ENCODE data around the gene TMEM161A. TPM values are rescaled to one million over a fixed set of nuclear protein-coding genes. Genes with fewer than 3 reads are reported as not detected.

Gene TMEM161A
- total and polyA plus RNA-seq, 2 donors (not counting 1 experiment from before 2014, with no cell fraction given), result 23.6 to 44.0 TPM

DNA sequence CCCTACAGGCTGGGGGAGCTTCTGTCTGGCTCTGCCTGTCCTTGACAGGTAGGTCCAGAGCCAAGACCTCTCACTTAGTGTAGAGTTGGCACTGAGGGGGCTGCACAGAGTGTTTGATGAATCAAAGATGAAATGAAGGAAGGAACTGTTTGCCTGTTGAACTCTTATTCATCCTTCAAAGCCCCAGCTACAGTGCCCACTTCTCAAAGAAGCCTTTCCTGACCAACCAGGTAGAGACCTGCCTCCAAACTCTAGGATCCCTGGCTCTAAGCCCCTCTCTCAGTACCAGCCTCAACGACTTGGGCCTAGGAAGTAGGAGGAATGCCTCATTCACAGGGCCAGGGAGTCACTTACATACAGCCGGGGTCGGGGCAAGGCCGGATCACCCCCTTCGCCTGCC is 9.1 kb upstream of the TMEM161A start:
- ChIA-PET POLR2A (interaction anchor here (1.7 kb wide), 1 partner anchor 27 kb away, joined by 11 read pairs; no protein-coding TSS in a partner anchor), CTCF (interaction anchor here (1.0 to 10.8 kb wide), 9 partner anchors 9 to 343 kb away, joined by 3 to 285 read pairs (median 8); partner anchors contain the start of gene MEF2B)
- no peaks in the 10 kb centered on the region for H3K27me3 ChIP-seq (replicated peaks in 1 of 4; ENCODE audit: control extremely low read depth in 1 of 4, control insufficient read depth in 3 of 4, insufficient read depth in 4 of 4, low read length in 3 of 4)
- no peak overlapping the region for H3K27ac ChIP-seq (ENCODE audit: low read length in 2 of 2)
- no peak overlapping the region for H2AFZ ChIP-seq (ENCODE audit: insufficient read depth, low read depth, low read length, poor library complexity, severe bottlenecking)
- intact Hi-C loops (cut with micrococcal nuclease), result loop anchor here (2.0 kb wide), 1 partner anchor 13 kb away; no protein-coding TSS in a partner anchor
- H3K27ac Mint-ChIP-seq, result no peak overlapping the region
- H3K9ac ChIP-seq (ENCODE audit: low read length), result no peak overlapping the region
- H3K4me3 Mint-ChIP-seq, result no peak overlapping the region
- H3K27me3 Mint-ChIP-seq, result no peaks in the 10 kb centered on the region
- WGBS (ENCODE audit: insufficient coverage), result 91% methylated on average over 5 of the region's 5 CpGs
- H3K4me3 ChIP-seq (ENCODE audit: control extremely low read depth in 1 of 5, extremely low read depth in 1 of 5, insufficient read depth in 1 of 5, low read depth in 2 of 5, low read length in 4 of 5), result no peak overlapping the region
- no peaks in the 10 kb centered on the region for H3K9me3 ChIP-seq (ENCODE audit: control extremely low read depth in 1 of 3, control insufficient read depth in 2 of 3, insufficient read depth in 1 of 3, low read length in 2 of 3)
- ATAC-seq (ENCODE audit: low read depth), result no peak
- H3K9me3 Mint-ChIP-seq (ENCODE audit: insufficient read depth), result no peaks in the 10 kb centered on the region
- H3K36me3 ChIP-seq (replicated peaks in 1 of 2; ENCODE audit: control extremely low read depth in 1 of 2, control insufficient read depth in 1 of 2, extremely low read depth in 1 of 2, insufficient read depth in 2 of 2, low read length in 1 of 2), result peaks cover 4 to 15% of the 10 kb centered on the region in 2 experiments
- peaks cover 22% of the 10 kb centered on the region for H3K4me1 Mint-ChIP-seq
- DNase-seq, result no peak
- TF ChIP-seq, protein P1, sequence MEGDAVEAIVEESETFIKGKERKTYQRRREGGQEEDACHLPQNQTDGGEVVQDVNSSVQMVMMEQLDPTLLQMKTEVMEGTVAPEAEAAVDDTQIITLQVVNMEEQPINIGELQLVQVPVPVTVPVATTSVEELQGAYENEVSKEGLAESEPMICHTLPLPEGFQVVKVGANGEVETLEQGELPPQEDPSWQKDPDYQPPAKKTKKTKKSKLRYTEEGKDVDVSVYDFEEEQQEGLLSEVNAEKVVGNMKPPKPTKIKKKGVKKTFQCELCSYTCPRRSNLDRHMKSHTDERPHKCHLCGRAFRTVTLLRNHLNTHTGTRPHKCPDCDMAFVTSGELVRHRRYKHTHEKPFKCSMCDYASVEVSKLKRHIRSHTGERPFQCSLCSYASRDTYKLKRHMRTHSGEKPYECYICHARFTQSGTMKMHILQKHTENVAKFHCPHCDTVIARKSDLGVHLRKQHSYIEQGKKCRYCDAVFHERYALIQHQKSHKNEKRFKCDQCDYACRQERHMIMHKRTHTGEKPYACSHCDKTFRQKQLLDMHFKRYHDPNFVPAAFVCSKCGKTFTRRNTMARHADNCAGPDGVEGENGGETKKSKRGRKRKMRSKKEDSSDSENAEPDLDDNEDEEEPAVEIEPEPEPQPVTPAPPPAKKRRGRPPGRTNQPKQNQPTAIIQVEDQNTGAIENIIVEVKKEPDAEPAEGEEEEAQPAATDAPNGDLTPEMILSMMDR (IDR thresholded peaks at IDR 0.05), result no peak
- TF ChIP-seq EZH2 (IDR thresholded peaks at IDR 0.05; ENCODE audit: borderline replicate concordance, insufficient read depth, low read depth, low read length, poor library complexity, severe bottlenecking), result no peak
- H3K4me1 ChIP-seq (ENCODE audit: control insufficient read depth in 2 of 2, insufficient read depth in 2 of 2, low read length in 2 of 2), result peaks cover 14 to 25% of the 10 kb centered on the region in 2 donors
- no peaks in the 10 kb centered on the region for H4K20me1 ChIP-seq (ENCODE audit: control insufficient read depth, insufficient read depth, low read length, poor library complexity, severe bottlenecking)
- no peak overlapping the region for H3K4me2 ChIP-seq (replicated peaks; ENCODE audit: low read depth, low read length, poor library complexity, severe bottlenecking)
- H3K79me2 ChIP-seq (ENCODE audit: control insufficient read depth, insufficient read depth, low read length), result no peaks in the 10 kb centered on the region

DNA sequence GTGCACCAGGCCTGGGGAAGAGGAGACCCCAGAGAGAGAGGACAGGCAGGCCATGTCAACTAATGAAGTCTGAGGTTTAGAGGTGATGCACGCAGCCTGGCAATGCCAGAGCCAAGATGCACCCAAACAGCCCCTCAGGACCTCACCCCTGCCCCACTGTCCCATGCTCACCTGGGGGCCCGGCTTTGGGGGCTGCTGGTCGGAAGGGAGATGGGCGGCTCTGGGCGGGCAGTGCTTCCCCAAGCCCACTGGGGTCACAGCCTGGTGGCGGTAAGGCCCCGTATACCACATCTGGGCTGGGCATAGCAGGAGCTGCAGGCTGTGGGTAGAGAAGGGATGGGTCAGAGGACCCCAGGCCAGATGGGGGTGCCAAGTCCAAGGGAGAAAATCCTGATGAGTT is 8.6 kb upstream of the TMEM161A start:
- Mint-ChIP-seq H3K9me3 (ENCODE audit: insufficient read depth) (no peaks in the 10 kb centered on the region), H3K27ac (no peak overlapping the region), H3K4me1 (peaks cover 17% of the 10 kb centered on the region), H3K4me3 (no peak overlapping the region), H3K27me3 (no peaks in the 10 kb centered on the region)
- Histone ChIP-seq H3K4me3 (ENCODE audit: control extremely low read depth in 1 of 5, extremely low read depth in 1 of 5, insufficient read depth in 1 of 5, low read depth in 2 of 5, low read length in 4 of 5) (no peak overlapping the region), H3K9ac (ENCODE audit: low read length) (no peak overlapping the region), H3K27ac (ENCODE audit: low read length in 2 of 2) (no peak overlapping the region), H3K27me3 (replicated peaks in 1 of 4; ENCODE audit: control extremely low read depth in 1 of 4, control insufficient read depth in 3 of 4, insufficient read depth in 4 of 4, low read length in 3 of 4) (no peaks in the 10 kb centered on the region), H3K36me3 (replicated peaks in 1 of 2; ENCODE audit: control extremely low read depth in 1 of 2, control insufficient read depth in 1 of 2, extremely low read depth in 1 of 2, insufficient read depth in 2 of 2, low read length in 1 of 2) (peaks cover 4 to 15% of the 10 kb centered on the region in 2 experiments), H2AFZ (ENCODE audit: insufficient read depth, low read depth, low read length, poor library complexity, severe bottlenecking) (no peak overlapping the region), H3K4me1 (ENCODE audit: control insufficient read depth in 2 of 2, insufficient read depth in 2 of 2, low read length in 2 of 2) (peaks cover 14 to 22% of the 10 kb centered on the region in 2 donors), H3K79me2 (ENCODE audit: control insufficient read depth, insufficient read depth, low read length) (no peaks in the 10 kb centered on the region), H3K4me2 (replicated peaks; ENCODE audit: low read depth, low read length, poor library complexity, severe bottlenecking) (no peak overlapping the region), H4K20me1 (ENCODE audit: control insufficient read depth, insufficient read depth, low read length, poor library complexity, severe bottlenecking) (no peaks in the 10 kb centered on the region), H3K9me3 (ENCODE audit: control extremely low read depth in 1 of 3, control insufficient read depth in 2 of 3, insufficient read depth in 1 of 3, low read length in 2 of 3) (no peaks in the 10 kb centered on the region)
- intact Hi-C loops (cut with micrococcal nuclease), result loop anchor here (1.0 to 2.0 kb wide), 4 partner anchors 9 to 78 kb away; partner anchors contain the start of gene TMEM161A
- ChIA-PET CTCF (interaction anchor here (1.4 to 10.8 kb wide), 6 partner anchors 10 to 343 kb away, joined by 3 to 285 read pairs (median 14); partner anchors contain the start of gene MEF2B), POLR2A (interaction anchor here (1.7 kb wide), 1 partner anchor 28 kb away, joined by 11 read pairs; no protein-coding TSS in a partner anchor)
- 93% methylated on average over 6 of the region's 7 CpGs for WGBS (ENCODE audit: insufficient coverage)
- DNase-seq, result no peak
- no peak for ATAC-seq (ENCODE audit: low read depth)
- TF ChIP-seq, protein P1 (IDR thresholded peaks at IDR 0.05), result no peak
- no peak for TF ChIP-seq EZH2 (IDR thresholded peaks at IDR 0.05; ENCODE audit: borderline replicate concordance, insufficient read depth, low read depth, low read length, poor library complexity, severe bottlenecking)
